HG02943 (cell line): ENCODE data around the gene CSAG3.

ENCODE experiments used
- ATAC-seq: cut with Tn5 transposase; IDR thresholded peaks from one replicate; pipeline ENCODE4 v1.9.1; 2021; ENCODE audit warnings: mild to moderate bottlenecking, low read depth, moderate library complexity; ENCODE audit not compliant: unreplicated experiment

Gene CSAG3

GRCh38 chrX:152806035-152806434 is 47.0 kb downstream of the CSAG3 start:
- ATAC-seq, result no peak
